ENCODE measurements around the gene ZIC1. TPM values are rescaled to one million over a fixed set of nuclear protein-coding genes. Genes with fewer than 3 reads are reported as not detected.

The ZIC1 gene
- total RNA-seq, 1 donor from 2014 or later, result not detected

- H3K4me3 ChIP-seq (ENCODE audit: low read depth, low read length), result no peak overlapping the region
- peaks cover 24% of the 10 kb centered on the region for H3K27me3 ChIP-seq (ENCODE audit: control insufficient read depth, insufficient read depth, low read length)
- DNase-seq (ENCODE audit: low read depth), result no peak
- no peak for TF ChIP-seq CTCF (IDR thresholded peaks at IDR 0.05; ENCODE audit: insufficient read depth, low read length, poor library complexity, severe bottlenecking)
- H3K36me3 ChIP-seq (ENCODE audit: control insufficient read depth, insufficient read depth, low read length), result no peaks in the 10 kb centered on the region
Measured at GRCh38 chr3:147428326-147428725, 19.2 kb downstream of the ZIC1 start.

GRCh38 chr3:147428754-147429153 lies 19.6 kb downstream of the ZIC1 start:
- H3K27me3 ChIP-seq (ENCODE audit: control insufficient read depth, insufficient read depth, low read length), result peaks cover 20% of the 10 kb centered on the region
- DNase-seq (ENCODE audit: low read depth), result no peak

GRCh38 chr3:147431751-147432150 lies 22.6 kb downstream of the ZIC1 start:
- Histone ChIP-seq H3K27me3 (ENCODE audit: control insufficient read depth, insufficient read depth, low read length) (peaks cover 6% of the 10 kb centered on the region), H3K4me3 (ENCODE audit: low read depth, low read length) (no peak overlapping the region), H3K36me3 (ENCODE audit: control insufficient read depth, insufficient read depth, low read length) (no peaks in the 10 kb centered on the region)
- TF ChIP-seq CTCF (IDR thresholded peaks at IDR 0.05; ENCODE audit: insufficient read depth, low read length, poor library complexity, severe bottlenecking), result no peak
- no peak for DNase-seq (ENCODE audit: low read depth)

More at GRCh38 chr3:147428754-147429153, 19.6 kb downstream of the ZIC1 start:
- TF ChIP-seq CTCF (IDR thresholded peaks at IDR 0.05; ENCODE audit: insufficient read depth, low read length, poor library complexity, severe bottlenecking), result no peak
- no peak overlapping the region for H3K4me3 ChIP-seq (ENCODE audit: low read depth, low read length)
- H3K36me3 ChIP-seq (ENCODE audit: control insufficient read depth, insufficient read depth, low read length), result no peaks in the 10 kb centered on the region

- Histone ChIP-seq H3K4me3 (ENCODE audit: low read depth, low read length) (no peak overlapping the region), H3K36me3 (ENCODE audit: control insufficient read depth, insufficient read depth, low read length) (no peaks in the 10 kb centered on the region), H3K27me3 (ENCODE audit: control insufficient read depth, insufficient read depth, low read length) (no peaks in the 10 kb centered on the region)
- no peak for DNase-seq (ENCODE audit: low read depth)
- no peak for TF ChIP-seq CTCF (IDR thresholded peaks at IDR 0.05; ENCODE audit: insufficient read depth, low read length, poor library complexity, severe bottlenecking)
Measured at GRCh38 chr3:147447224-147447623, 38.1 kb downstream of the ZIC1 start.

GRCh38 chr3:147449669-147450068 lies 40.5 kb downstream of the ZIC1 start:
- DNase-seq (ENCODE audit: low read depth), result no peak
- Histone ChIP-seq H3K36me3 (ENCODE audit: control insufficient read depth, insufficient read depth, low read length) (no peaks in the 10 kb centered on the region), H3K4me3 (ENCODE audit: low read depth, low read length) (no peak overlapping the region), H3K27me3 (ENCODE audit: control insufficient read depth, insufficient read depth, low read length) (no peaks in the 10 kb centered on the region)
- no peak for TF ChIP-seq CTCF (IDR thresholded peaks at IDR 0.05; ENCODE audit: insufficient read depth, low read length, poor library complexity, severe bottlenecking)

- no peak for TF ChIP-seq CTCF (IDR thresholded peaks at IDR 0.05; ENCODE audit: insufficient read depth, low read length, poor library complexity, severe bottlenecking)
- no peaks in the 10 kb centered on the region for H3K27me3 ChIP-seq (ENCODE audit: control insufficient read depth, insufficient read depth, low read length)
- no peak overlapping the region for H3K4me3 ChIP-seq (ENCODE audit: low read depth, low read length)
- H3K36me3 ChIP-seq (ENCODE audit: control insufficient read depth, insufficient read depth, low read length), result no peaks in the 10 kb centered on the region
- DNase-seq (ENCODE audit: low read depth), result no peak
Measured at GRCh38 chr3:147458995-147459704, 50.0 kb downstream of the ZIC1 start.

Data from kidney epithelial cell (primary cell).